Thoracic aorta (tissue), 2 donors: ENCODE data around the gene MED7. TPM values are rescaled to one million over a fixed set of nuclear protein-coding genes. Genes with fewer than 3 reads are reported as not detected.

Experiments used
- ATAC-seq: fragments of 150-250 bp; one replicate; pipeline ENCODE4 v1.8.0; 2017; ENCODE audit warnings: low read depth; ENCODE audit not compliant: insufficient number of reproducible peaks, low FRiP score
- DNase-seq: peaks from one replicate; pipeline ENCODE4 v3.0.0-alpha.2; 2020; ENCODE audit warnings: low spot score
- H3K27ac ChIP-seq, 2 donors: fragments of 200-600 bp; sonication (generic); 1 replicate in 1 of 2; 2 replicates in 1 of 2; pipeline ENCODE4 v1.5.1; 2016; ENCODE audit warnings: mild to moderate bottlenecking in 2 of 2, moderate library complexity in 2 of 2
- H3K27me3 ChIP-seq: fragments of 200-600 bp; sonication (generic); replicated peaks from 2 replicates; pipeline ENCODE4 v1.6.0; 2016; ENCODE audit warnings: mild to moderate bottlenecking; ENCODE audit not compliant: insufficient read depth
- H3K36me3 ChIP-seq: fragments of 200-600 bp; sonication (generic); one replicate; pipeline ENCODE4 v1.5.1; 2016
- H3K4me1 ChIP-seq, 2 donors: fragments of 200-600 bp; sonication (generic); 1 replicate in 1 of 2; 2 replicates in 1 of 2; pipeline versions ENCODE4 v1.5.1 to v1.6.0; 2016; ENCODE audit warnings: low read depth in 2 of 2, mild to moderate bottlenecking in 1 of 2; ENCODE audit not compliant: control insufficient read depth in 1 of 2
- H3K4me3 ChIP-seq: fragments of 200-600 bp; sonication (generic); 2 replicates; pipeline ENCODE4 v1.5.1; 2016; ENCODE audit warnings: mild to moderate bottlenecking
- H3K9me3 ChIP-seq: fragments of 200-600 bp; sonication (generic); 2 replicates; pipeline ENCODE4 v1.5.1; 2016
- CTCF ChIP-seq: fragments of 200-600 bp; sonication (generic); IDR thresholded peaks from one replicate; pipeline ENCODE4 v1.5.1; 2019; ENCODE audit warnings: antibody characterized with exemption
- total RNA-seq, 2 donors: library from RNA; depleted of rRNA; stranded (reverse); fragments of >200 nt; gene quantifications; one replicate each; pipeline versions ENCODE4 v1.1.0 to v1.2.3, GENCODE V29; 2016

The MED7 gene
- total RNA-seq, 2 donors from 2014 or later, result 5.1 to 8.1 TPM

- Histone ChIP-seq H3K4me3 (no peak overlapping the region), H3K9me3 (no peaks in the 10 kb centered on the region), H3K4me1 (no peaks in the 10 kb centered on the region), H3K27me3 (no peaks in the 10 kb centered on the region), H3K27ac (no peak overlapping the region), H3K36me3 (no peaks in the 10 kb centered on the region)
- TF ChIP-seq CTCF, result no peak
- DNase-seq (no peak), ATAC-seq (no peak)
Observed at GRCh38 chr5:157132281-157132612, 10.4 kb downstream of the MED7 start.

- Histone ChIP-seq H3K27me3 (no peaks in the 10 kb centered on the region), H3K4me1 (no peaks in the 10 kb centered on the region), H3K9me3 (no peaks in the 10 kb centered on the region), H3K27ac (no peak overlapping the region), H3K4me3 (no peak overlapping the region), H3K36me3 (no peaks in the 10 kb centered on the region)
- ATAC-seq (no peak), DNase-seq (no peak)
- TF ChIP-seq CTCF, result no peak
Observed at GRCh38 chr5:157130925-157131324, 11.7 kb downstream of the MED7 start.

- H3K27me3 ChIP-seq, result no peaks in the 10 kb centered on the region
- ATAC-seq, result no peak
- DNase-seq, result no peak
- no peaks in the 10 kb centered on the region for H3K36me3 ChIP-seq
- TF ChIP-seq CTCF, result no peak
- no peak overlapping the region for H3K4me3 ChIP-seq
- no peaks in the 10 kb centered on the region for H3K4me1 ChIP-seq
- peaks cover 4% of the 10 kb centered on the region for H3K9me3 ChIP-seq
- no peak overlapping the region for H3K27ac ChIP-seq
Observed at GRCh38 chr5:157121709-157122108, 21.0 kb downstream of the MED7 start.

GRCh38 chr5:157120102-157120501 lies 22.6 kb downstream of the MED7 start:
- no peaks in the 10 kb centered on the region for H3K36me3 ChIP-seq
- no peak for DNase-seq
- no peak for TF ChIP-seq CTCF

GRCh38 chr5:157116483-157116954 lies 26.1 kb downstream of the MED7 start:
- DNase-seq (no peak), ATAC-seq (no peak)
- H3K4me1 ChIP-seq, result no peaks in the 10 kb centered on the region
- H3K9me3 ChIP-seq, result peaks cover 4% of the 10 kb centered on the region
- no peak overlapping the region for H3K4me3 ChIP-seq
- H3K36me3 ChIP-seq, result no peaks in the 10 kb centered on the region
- no peak overlapping the region for H3K27ac ChIP-seq
- no peaks in the 10 kb centered on the region for H3K27me3 ChIP-seq
- TF ChIP-seq CTCF, result no peak

More at GRCh38 chr5:157120102-157120501, 22.6 kb downstream of the MED7 start:
- Histone ChIP-seq H3K27me3 (no peaks in the 10 kb centered on the region), H3K9me3 (peaks cover 4% of the 10 kb centered on the region), H3K27ac (no peak overlapping the region), H3K4me1 (no peaks in the 10 kb centered on the region), H3K4me3 (no peak overlapping the region)
- no peak for ATAC-seq
